Endothelial cell of umbilical vein (primary cell): ENCODE results near the gene SCGB2A2. TPM values are rescaled to one million over a fixed set of nuclear protein-coding genes. Genes with fewer than 3 reads are reported as not detected.

Experiments
- BruUV-seq: library from RNA; stranded (reverse); fragments of 400-500 nt; replicated peaks from 2 replicates; lab custom pipeline; 2021; lab: Mats Ljungman, UMichigan
- CTCF ChIA-PET: fragments of 300-600, 350-600 bp; sonication (Branson Sonifier 250); formaldehyde crosslinking; loops from one replicate; lab custom pipeline; 2021; ENCODE audit warnings: antibody characterized with exemption, inconsistent platforms; lab: Charles Lee
- POLR2A ChIA-PET: fragments of 300-600, 350-600 bp; sonication (Branson Sonifier 250); formaldehyde crosslinking; loops from one replicate; lab custom pipeline; 2021; ENCODE audit warnings: antibody characterized with exemption, inconsistent platforms; lab: Charles Lee
- DNase-seq: peaks from one replicate; pipeline ENCODE4 v3.0.0-alpha.2; 2011; ENCODE audit warnings: low read depth, low spot score
- FAIRE-seq: peaks from 2 replicates; lab custom pipeline; 2011; peaks lifted over from hg19 to GRCh38; lab: Jason Lieb, UNC
- H2AFZ ChIP-seq: 2 replicates; pipeline ENCODE4 v1.6.0; 2012; ENCODE audit warnings: low read depth, low read length, control low read depth, inconsistent platforms
- H3K27ac ChIP-seq: 2 replicates; pipeline ENCODE4 v1.5.1; 2011; ENCODE audit warnings: low read depth, mild to moderate bottlenecking, control low read depth, low read length, moderate library complexity; ENCODE audit not compliant: insufficient read depth
- H3K27me3 ChIP-seq, 2 experiments: 2 replicates each; pipeline versions ENCODE4 v1.6.0 to v1.6.1; 2011; ENCODE audit warnings: low read length in 2 of 2, mixed read lengths in 1 of 2; ENCODE audit not compliant: control insufficient read depth in 2 of 2, insufficient read depth in 2 of 2
- H3K36me3 ChIP-seq, 2 experiments: 2 replicates in 1 of 2; 3 replicates in 1 of 2; pipeline ENCODE4 v1.5.1; 2011; ENCODE audit warnings: low read length in 2 of 2, mild to moderate bottlenecking in 1 of 2, moderate library complexity in 1 of 2; ENCODE audit not compliant: control insufficient read depth in 2 of 2, insufficient read depth in 2 of 2; ENCODE audit errors: extremely low read depth in 1 of 2
- H3K4me1 ChIP-seq: 3 replicates; pipeline ENCODE4 v1.5.1; 2011; ENCODE audit warnings: mild to moderate bottlenecking, low read length; ENCODE audit not compliant: control insufficient read depth, insufficient read depth; ENCODE audit errors: extremely low read depth
- H3K4me2 ChIP-seq: 2 replicates; pipeline ENCODE4 v1.6.1; 2011; ENCODE audit warnings: low read length, control low read depth, mixed read lengths; ENCODE audit not compliant: insufficient read depth
- H3K4me3 ChIP-seq, 3 experiments: fragments of 200-600 bp in 1 of 3; sonication (generic), shearing (Covaris generic) in 1 of 3; replicated peaks in 1 of 3; 2 replicates each; pipeline ENCODE4 v1.5.1; 2011 to 2016; ENCODE audit warnings: control low read depth in 3 of 3, low read length in 3 of 3, mild to moderate bottlenecking in 2 of 3, inconsistent platforms in 1 of 3, low read depth in 1 of 3, moderate library complexity in 1 of 3; ENCODE audit not compliant: insufficient read depth in 1 of 3
- H3K79me2 ChIP-seq: 2 replicates; pipeline ENCODE4 v1.6.0; 2012; ENCODE audit warnings: low read length, inconsistent platforms; ENCODE audit not compliant: control insufficient read depth, insufficient read depth
- H3K9ac ChIP-seq: replicated peaks from 2 replicates; pipeline ENCODE3; 2011; ENCODE audit warnings: low read length, control low read depth; ENCODE audit not compliant: insufficient read depth; ENCODE audit errors: extremely low read depth
- H3K9me1 ChIP-seq: replicated peaks from 3 replicates; pipeline ENCODE4 v1.6.0; 2011; ENCODE audit warnings: mild to moderate bottlenecking, low read length; ENCODE audit not compliant: control insufficient read depth, insufficient read depth; ENCODE audit errors: extremely low read depth
- H3K9me3 ChIP-seq: replicated peaks from 2 replicates; pipeline ENCODE4 v1.5.1; 2012; ENCODE audit warnings: low read length, inconsistent platforms; ENCODE audit not compliant: control insufficient read depth, insufficient read depth
- H4K20me1 ChIP-seq: replicated peaks from 2 replicates; pipeline ENCODE3; 2011; ENCODE audit warnings: mild to moderate bottlenecking, low read length; ENCODE audit not compliant: control insufficient read depth, insufficient read depth; ENCODE audit errors: extremely low read depth
- EZH2 ChIP-seq: IDR thresholded peaks from 2 replicates; pipeline ENCODE4 v1.6.1; 2012; ENCODE audit warnings: borderline replicate concordance, low read depth, mild to moderate bottlenecking, moderate library complexity, low read length, inconsistent platforms; ENCODE audit not compliant: severe bottlenecking
- FOS ChIP-seq: IDR thresholded peaks from 2 replicates; pipeline ENCODE4 v1.6.1; 2011; ENCODE audit warnings: mild to moderate bottlenecking, low read length, moderate library complexity, borderline replicate concordance; ENCODE audit not compliant: insufficient read depth
- GATA2 ChIP-seq: IDR thresholded peaks from 2 replicates; pipeline ENCODE4 v1.7.0; 2011; ENCODE audit warnings: low read depth, mild to moderate bottlenecking, moderate library complexity, mixed read lengths, low read length; ENCODE audit not compliant: insufficient read length, insufficient read depth
- JUN ChIP-seq: IDR thresholded peaks from 2 replicates; pipeline ENCODE4 v1.6.1; 2011; ENCODE audit warnings: borderline replicate concordance, low read depth; ENCODE audit not compliant: insufficient read length, insufficient read depth
- MYC ChIP-seq: IDR thresholded peaks from one replicate; pipeline ENCODE4 v1.6.1; 2011; ENCODE audit warnings: mild to moderate bottlenecking, low read depth, low read length
- POLR2A ChIP-seq: IDR thresholded peaks from 2 replicates; pipeline ENCODE4 v1.6.1; 2012; ENCODE audit warnings: low read depth, mild to moderate bottlenecking, control low read depth, low read length
- POLR2AphosphoS5 ChIP-seq: IDR thresholded peaks from 2 replicates; pipeline ENCODE4 v1.6.1; 2012; ENCODE audit warnings: low read depth, mild to moderate bottlenecking, control low read depth, low read length, moderate library complexity; ENCODE audit not compliant: insufficient read depth
- dilution Hi-C: fragments of 300-500 bp; cut with MboI; formaldehyde crosslinking; loops from one replicate; pipeline ENCODE4 v1.15.0; 2019; ENCODE audit warnings: low sequenced_read_pairs; ENCODE audit not compliant: extremely low pct_ligation_motif_present
- intact Hi-C: fragments of 100-400 bp; cut with micrococcal nuclease; formaldehyde crosslinking; loops from one replicate; pipeline ENCODE4 v1.10.0; 2022
- polyA plus RNA-seq, 4 experiments: library from polyadenylated mRNA; depleted of rRNA in 3 of 4; stranded (reverse) in 3 of 4; unstranded in 1 of 4; fragments of >200 nt; gene quantifications; 2 replicates each; pipeline versions ENCODE4 v1.2.1 to v1.2.3, GENCODE V29; 2011 to 2012; ENCODE audit warnings: missing spikeins in 1 of 4
- total RNA-seq: library from RNA; stranded (reverse); gene quantifications from 2 replicates; pipeline ENCODE4 v1.2.3, GENCODE V29; 2021
- TF ChIP-seq, protein P1 (sequence below), 2 donors: IDR thresholded peaks; 1 replicate in 1 of 2; 2 replicates in 1 of 2; pipeline ENCODE4 v1.5.1; 2011; ENCODE audit warnings: low read length in 2 of 2, mild to moderate bottlenecking in 2 of 2, moderate library complexity in 2 of 2, control low read depth in 1 of 2, inconsistent platforms in 1 of 2, low read depth in 1 of 2; ENCODE audit not compliant: insufficient read depth in 1 of 2; ENCODE audit errors: extremely low read depth in 1 of 2
- TF ChIP-seq, protein P2 (sequence below): IDR thresholded peaks from 2 replicates; pipeline ENCODE4 v1.6.1; 2011; ENCODE audit not compliant: insufficient read depth, insufficient read length

SCGB2A2 gene
- total and polyA plus RNA-seq, 2 donors (not counting 3 experiments of a cell fraction or from before 2014, with no cell fraction given) = not detected

DNA sequence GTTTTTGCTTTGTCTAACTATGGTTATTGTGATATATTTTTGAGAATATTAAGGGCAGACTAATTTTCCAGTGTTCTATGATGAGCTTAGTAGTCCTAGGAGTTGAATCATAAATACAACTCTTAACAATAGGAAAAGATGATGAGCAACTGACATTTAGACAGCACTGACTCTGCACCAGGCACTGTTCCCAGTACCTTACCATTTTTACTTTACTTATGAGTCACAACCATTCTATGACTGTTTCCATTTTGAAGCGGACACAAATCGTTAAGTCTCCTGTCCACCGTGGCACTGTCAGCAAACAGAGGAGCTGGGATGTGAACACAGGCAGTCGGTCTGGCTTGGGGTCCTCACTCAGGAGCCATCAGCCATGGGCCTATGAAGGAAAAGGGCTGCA is 3.4 kb upstream of the SCGB2A2 start:
- dilution Hi-C loops (no loop called here), intact Hi-C loops (no loop called here)
- no peaks in the 10 kb centered on the region for H3K36me3 ChIP-seq
- H2AFZ ChIP-seq = peak overlapping the region; percentile 70
- H3K27me3 ChIP-seq = peaks cover 4 to 7% of the 10 kb centered on the region in 2 experiments
- H3K9ac ChIP-seq = no peak overlapping the region
- CTCF ChIA-PET = interaction anchor here (0.7 to 1.6 kb wide), 5 partner anchors 10 to 50 kb away, joined by 3 to 5 read pairs (median 3); no protein-coding TSS in a partner anchor
- DNase-seq = peak; percentile 67
- no peaks in the 10 kb centered on the region for H3K9me3 ChIP-seq
- POLR2A ChIA-PET = interaction anchor here (0.6 kb wide), 1 partner anchor 32 kb away, joined by 6 read pairs; no protein-coding TSS in a partner anchor
- no peaks in the 10 kb centered on the region for H3K79me2 ChIP-seq
- no TSS peak for BruUV-seq
- no peaks in the 10 kb centered on the region for H4K20me1 ChIP-seq
- peak; percentile 75 for FAIRE-seq
- no peak overlapping the region for H3K27ac ChIP-seq
- H3K4me2 ChIP-seq = peak overlapping the region; percentile 23
- TF ChIP-seq FOS (peak; percentile 76), JUN (peak; percentile 24)
- TF ChIP-seq, protein P1, sequence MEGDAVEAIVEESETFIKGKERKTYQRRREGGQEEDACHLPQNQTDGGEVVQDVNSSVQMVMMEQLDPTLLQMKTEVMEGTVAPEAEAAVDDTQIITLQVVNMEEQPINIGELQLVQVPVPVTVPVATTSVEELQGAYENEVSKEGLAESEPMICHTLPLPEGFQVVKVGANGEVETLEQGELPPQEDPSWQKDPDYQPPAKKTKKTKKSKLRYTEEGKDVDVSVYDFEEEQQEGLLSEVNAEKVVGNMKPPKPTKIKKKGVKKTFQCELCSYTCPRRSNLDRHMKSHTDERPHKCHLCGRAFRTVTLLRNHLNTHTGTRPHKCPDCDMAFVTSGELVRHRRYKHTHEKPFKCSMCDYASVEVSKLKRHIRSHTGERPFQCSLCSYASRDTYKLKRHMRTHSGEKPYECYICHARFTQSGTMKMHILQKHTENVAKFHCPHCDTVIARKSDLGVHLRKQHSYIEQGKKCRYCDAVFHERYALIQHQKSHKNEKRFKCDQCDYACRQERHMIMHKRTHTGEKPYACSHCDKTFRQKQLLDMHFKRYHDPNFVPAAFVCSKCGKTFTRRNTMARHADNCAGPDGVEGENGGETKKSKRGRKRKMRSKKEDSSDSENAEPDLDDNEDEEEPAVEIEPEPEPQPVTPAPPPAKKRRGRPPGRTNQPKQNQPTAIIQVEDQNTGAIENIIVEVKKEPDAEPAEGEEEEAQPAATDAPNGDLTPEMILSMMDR (IDR thresholded peaks at IDR 0.05; ENCODE audit: extremely low read depth in 1 of 2, insufficient read depth in 1 of 2, low read depth in 1 of 2, low read length in 2 of 2) = no peak
- H3K9me1 ChIP-seq = no peaks in the 10 kb centered on the region
- no peak overlapping the region for H3K4me3 ChIP-seq
- H3K4me1 ChIP-seq = peaks cover 28% of the 10 kb centered on the region

DNA sequence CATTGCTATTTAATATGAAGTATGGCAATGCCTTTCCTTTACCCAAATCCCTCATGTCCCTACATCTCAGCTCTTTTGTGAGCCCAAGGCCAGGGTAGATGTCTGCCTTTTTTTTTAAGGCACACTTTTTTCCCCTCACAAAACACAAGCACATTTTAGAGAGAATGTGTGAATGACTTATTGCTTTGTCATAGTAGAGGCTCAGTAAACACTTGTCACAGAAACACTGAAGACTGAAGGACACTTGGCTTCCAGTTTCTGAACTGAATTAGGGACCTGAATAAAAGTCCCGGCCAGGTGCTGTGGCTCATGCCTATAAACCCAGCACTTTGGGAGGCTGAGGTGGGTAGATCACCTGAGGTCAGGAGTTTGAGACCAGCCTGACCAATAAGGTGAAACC is 2.9 kb upstream of the SCGB2A2 start:
- DNase-seq = no peak
- Histone ChIP-seq H3K9me1 (no peaks in the 10 kb centered on the region), H3K4me2 (no peak overlapping the region), H3K4me1 (peaks cover 28% of the 10 kb centered on the region), H3K4me3 (no peak overlapping the region), H3K27ac (no peak overlapping the region), H2AFZ (no peak overlapping the region), H3K9me3 (no peaks in the 10 kb centered on the region), H3K36me3 (no peaks in the 10 kb centered on the region), H3K79me2 (no peaks in the 10 kb centered on the region), H3K27me3 (peaks cover 4 to 7% of the 10 kb centered on the region in 2 experiments), H3K9ac (no peak overlapping the region), H4K20me1 (no peaks in the 10 kb centered on the region)
- intact Hi-C loops = no loop called here
- no peak for FAIRE-seq
- ChIA-PET CTCF (interaction anchor here (1.2 to 1.6 kb wide), 3 partner anchors 20 to 50 kb away, joined by 3 to 5 read pairs (median 4); no protein-coding TSS in a partner anchor), POLR2A (no interaction called here)
- no TSS peak for BruUV-seq
- dilution Hi-C loops = no loop called here
- TF ChIP-seq FOS = no peak
- TF ChIP-seq, protein P1 (IDR thresholded peaks at IDR 0.05; ENCODE audit: extremely low read depth in 1 of 2, insufficient read depth in 1 of 2, low read depth in 1 of 2, low read length in 2 of 2) = no peak
- TF ChIP-seq MYC = no peak
- TF ChIP-seq, protein P2, sequence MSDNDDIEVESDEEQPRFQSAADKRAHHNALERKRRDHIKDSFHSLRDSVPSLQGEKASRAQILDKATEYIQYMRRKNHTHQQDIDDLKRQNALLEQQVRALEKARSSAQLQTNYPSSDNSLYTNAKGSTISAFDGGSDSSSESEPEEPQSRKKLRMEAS = no peak
- TF ChIP-seq GATA2 = no peak
- TF ChIP-seq JUN = no peak
- TF ChIP-seq POLR2AphosphoS5 = no peak
- no peak for TF ChIP-seq EZH2
- TF ChIP-seq POLR2A = no peak
